ENCODE data around the gene EGLN3.

Gene EGLN3

GRCh38 chr14:33959692-33960151 is 8.8 kb upstream of the EGLN3 start:
- no peak for DNase-seq

GRCh38 chr14:33958605-33959226 is 7.8 kb upstream of the EGLN3 start:
- DNase-seq = no peak

- DNase-seq = no peak
Observed at GRCh38 chr14:33957993-33958392, 7.1 kb upstream of the EGLN3 start.

GRCh38 chr14:33957299-33957698 is 6.4 kb upstream of the EGLN3 start:
- no peak for DNase-seq

- no peak for DNase-seq
Observed at GRCh38 chr14:33956640-33957039, 5.8 kb upstream of the EGLN3 start.

- DNase-seq = no peak
Observed at GRCh38 chr14:33954016-33954598, 3.2 kb upstream of the EGLN3 start.

- no peak for DNase-seq
Observed at GRCh38 chr14:33952541-33952940, 1.7 kb upstream of the EGLN3 start.

- DNase-seq = no peak
Observed at GRCh38 chr14:33951183-33951840, 438 bp upstream of the EGLN3 start.

GRCh38 chr14:33949411-33949893 is 1.4 kb downstream of the EGLN3 start:
- no peak for DNase-seq

GRCh38 chr14:33948869-33949408 is 1.9 kb downstream of the EGLN3 start:
- no peak for DNase-seq

- DNase-seq = no peak
Observed at GRCh38 chr14:33948145-33948868, 2.6 kb downstream of the EGLN3 start.

GRCh38 chr14:33946679-33947476 is 4.0 kb downstream of the EGLN3 start:
- no peak for DNase-seq

GRCh38 chr14:33945210-33946088 is 5.4 kb downstream of the EGLN3 start:
- DNase-seq = no peak

- peak; percentile 44 for DNase-seq
Observed at GRCh38 chr14:33943096-33943883, 7.6 kb downstream of the EGLN3 start.

GRCh38 chr14:33941718-33942117 is 9.2 kb downstream of the EGLN3 start:
- DNase-seq = no peak

- DNase-seq = no peak
Observed at GRCh38 chr14:33940561-33941011, 10.3 kb downstream of the EGLN3 start.

- peak; percentile 52 for DNase-seq
Observed at GRCh38 chr14:33938131-33938949, 12.5 kb downstream of the EGLN3 start.

GRCh38 chr14:33936391-33936790 is 14.5 kb downstream of the EGLN3 start:
- no peak for DNase-seq

GRCh38 chr14:33934938-33935337 is 15.9 kb downstream of the EGLN3 start:
- no peak for DNase-seq
